Measurements from ENCODE around the gene ZC3H4.
"Not testable (repeated sequence)": the region's sequence is repeated elsewhere in the genome, so short reads cannot be mapped to it uniquely, and the experiment has no call there.

ZC3H4 gene

DNA sequence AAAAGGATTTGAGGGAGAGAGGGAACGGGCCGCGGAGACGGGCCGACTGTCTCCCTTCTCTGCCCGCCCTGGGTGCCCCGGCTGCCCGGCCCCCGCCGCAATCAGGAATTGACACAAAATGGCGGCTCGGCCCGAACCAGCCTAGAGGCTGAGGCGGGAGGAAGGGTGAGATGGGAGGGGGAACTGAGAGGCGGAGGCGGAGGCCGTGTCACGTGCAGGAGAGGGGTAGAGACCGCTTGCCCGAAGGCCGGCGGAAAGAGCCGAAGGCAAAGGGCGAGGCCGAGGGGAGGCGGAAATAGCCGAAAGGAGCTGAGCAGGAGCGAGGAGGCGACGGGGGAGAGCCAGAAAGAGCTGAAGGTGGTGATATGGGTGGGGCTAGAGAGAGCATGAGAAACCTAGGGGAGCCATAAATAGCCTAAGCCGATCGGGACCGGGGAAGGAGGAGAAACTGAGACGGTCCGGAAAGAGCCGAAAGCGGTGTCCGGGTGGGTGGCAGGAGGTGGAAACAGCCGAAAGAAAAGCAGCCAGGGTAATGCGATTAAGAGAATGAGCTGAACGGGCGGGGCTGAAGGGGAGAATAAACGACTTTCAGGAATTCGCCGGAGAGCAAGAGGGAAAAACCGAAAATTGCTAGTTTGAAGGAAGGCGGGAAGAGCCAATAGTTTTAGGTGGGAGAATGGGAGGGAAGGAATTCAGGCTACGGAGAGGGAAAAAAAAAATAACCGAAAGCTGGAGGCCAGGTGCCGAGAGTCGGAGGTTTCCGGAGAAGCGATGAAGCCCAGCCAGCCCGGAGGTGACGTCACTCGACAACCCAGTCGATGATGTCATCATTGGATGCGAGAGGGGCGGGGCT lies at the start of gene ZC3H4:
TSS of gene ZC3H4 (minus strand) at position 780 of the 853 bp plus-strand sequence. CDS start 1,192 bp downstream, outside the sequence.
- peak; percentile 92 for ATAC-seq
- DNase-seq = peak; percentile 99

DNA sequence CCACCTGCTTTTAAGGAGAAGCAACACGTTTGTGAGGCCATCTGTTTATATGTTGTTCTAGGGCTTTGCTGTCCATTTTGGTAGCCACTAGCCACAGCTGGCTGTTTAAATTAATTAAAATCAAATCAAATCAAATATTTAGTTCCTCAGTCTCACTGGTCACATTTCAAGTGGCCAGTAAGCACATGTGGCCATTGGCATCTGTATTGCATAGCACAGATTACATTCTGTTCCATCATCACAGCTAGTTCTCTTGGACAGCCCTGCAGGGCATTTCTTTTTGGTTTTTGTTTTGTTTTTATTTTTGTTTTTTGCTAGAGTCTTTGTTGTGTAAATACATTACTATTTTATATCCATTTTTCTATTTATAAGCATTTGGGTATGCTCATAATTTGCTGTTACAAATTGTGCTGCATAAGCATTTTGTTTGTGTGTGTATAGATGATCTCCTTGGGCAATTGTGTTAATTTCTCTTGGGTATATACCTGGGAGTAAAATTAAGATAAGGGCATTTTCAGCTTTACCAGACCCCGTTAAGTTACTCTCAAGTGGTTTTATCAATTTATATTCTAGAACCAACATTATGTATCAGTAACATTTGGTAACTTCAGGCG lies 48.4 kb upstream of the ZC3H4 start:
- ATAC-seq (no peak), DNase-seq (no peak)

DNA sequence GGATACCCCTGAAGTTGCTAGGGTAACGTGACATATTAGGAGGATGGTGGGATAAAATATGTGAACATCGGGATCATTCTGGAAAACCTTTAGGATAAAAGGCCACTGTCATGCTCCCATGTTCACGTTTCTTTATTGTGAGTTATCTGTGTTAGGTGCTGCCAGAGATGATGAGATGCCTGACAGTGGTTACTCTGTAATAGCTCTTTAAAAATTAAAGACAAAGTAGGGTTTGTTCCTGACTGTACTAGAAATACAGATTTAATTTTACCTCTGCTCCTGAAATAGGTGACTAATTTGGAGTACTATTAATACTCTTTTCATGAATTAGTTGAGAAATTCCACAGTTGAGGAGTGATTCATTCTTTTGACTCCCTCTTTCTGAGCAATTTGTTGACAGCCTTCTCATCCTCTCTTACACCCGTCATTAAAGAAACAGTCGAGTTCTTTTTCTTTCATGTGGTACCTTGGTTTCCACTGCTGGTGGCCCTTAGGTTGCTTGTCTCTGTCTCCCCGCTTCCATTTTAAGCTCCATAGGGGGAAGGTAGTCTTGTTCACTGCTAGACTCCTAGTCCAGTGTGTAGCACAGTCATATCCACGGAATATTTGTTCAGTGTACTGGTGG lies 45.4 kb upstream of the ZC3H4 start:
- ATAC-seq = peak; percentile 91

DNA sequence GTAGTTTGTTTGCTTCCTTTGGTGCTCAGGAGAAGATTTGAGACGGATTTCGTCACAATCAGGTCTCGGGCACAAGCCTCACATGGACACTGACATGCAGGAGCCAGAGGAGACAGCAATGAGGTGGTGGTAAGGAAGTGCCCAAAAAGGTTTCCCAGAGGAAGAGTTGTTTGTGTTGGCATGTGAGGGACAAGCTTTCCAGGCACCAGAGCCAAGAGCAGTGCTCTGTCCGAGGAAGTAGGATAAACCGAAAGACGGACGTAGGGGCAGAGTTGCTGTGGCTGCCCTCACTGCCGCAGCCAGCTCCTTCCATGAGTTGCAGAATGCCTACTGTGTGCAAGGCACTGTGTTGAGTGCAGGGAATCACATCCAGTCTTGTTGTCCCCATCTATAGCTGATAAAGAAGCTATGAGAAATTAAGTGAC lies 44.8 kb upstream of the ZC3H4 start:
- no peak for DNase-seq
- no peak for ATAC-seq

More for the DNA sequence above, 45.4 kb upstream of the ZC3H4 start:
- DNase-seq = no peak

DNA sequence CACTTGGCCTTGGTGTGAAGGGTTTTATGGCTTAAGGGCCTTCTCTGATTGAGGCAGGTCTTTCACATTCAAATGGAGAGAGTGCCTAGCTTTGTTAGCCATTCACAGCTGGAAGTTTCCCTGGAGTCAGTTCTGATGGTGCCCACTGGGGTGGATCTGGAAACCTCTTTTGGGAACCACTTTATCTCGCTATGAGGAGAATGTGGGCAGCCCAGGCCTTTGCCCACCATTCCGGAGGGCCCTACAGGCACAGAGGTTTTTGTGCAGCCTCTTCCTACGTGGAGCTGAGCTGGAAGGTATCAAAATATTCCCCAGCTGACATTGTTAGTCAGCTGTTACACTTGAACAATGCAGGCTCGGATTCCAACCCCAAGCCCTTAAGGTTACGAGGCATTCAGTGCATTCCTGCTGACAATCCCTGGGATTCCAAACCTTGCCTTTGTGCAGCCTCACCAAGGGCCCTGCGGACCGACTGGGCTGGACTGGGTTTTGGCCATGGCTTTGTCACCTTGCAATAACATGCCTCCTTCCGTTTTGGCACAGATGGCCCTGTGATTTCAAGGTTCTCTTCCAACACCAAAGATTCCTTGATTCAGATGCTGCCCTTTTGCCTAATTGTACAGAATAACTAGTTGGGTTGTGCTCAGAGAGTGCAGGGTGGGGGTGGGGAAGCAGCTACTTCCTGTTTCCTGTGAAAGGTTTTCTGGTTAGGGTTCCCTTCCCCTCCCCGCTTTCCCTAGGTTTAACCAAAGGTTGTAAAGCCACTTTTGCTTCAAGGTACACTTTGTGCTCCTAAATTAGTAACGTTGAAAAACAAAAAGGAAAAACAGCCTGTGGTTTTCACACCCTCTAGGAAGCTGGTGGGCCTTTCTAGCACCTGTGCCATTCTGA lies 44.1 kb upstream of the ZC3H4 start:
- ATAC-seq (no peak), DNase-seq (peak; percentile 36)

DNA sequence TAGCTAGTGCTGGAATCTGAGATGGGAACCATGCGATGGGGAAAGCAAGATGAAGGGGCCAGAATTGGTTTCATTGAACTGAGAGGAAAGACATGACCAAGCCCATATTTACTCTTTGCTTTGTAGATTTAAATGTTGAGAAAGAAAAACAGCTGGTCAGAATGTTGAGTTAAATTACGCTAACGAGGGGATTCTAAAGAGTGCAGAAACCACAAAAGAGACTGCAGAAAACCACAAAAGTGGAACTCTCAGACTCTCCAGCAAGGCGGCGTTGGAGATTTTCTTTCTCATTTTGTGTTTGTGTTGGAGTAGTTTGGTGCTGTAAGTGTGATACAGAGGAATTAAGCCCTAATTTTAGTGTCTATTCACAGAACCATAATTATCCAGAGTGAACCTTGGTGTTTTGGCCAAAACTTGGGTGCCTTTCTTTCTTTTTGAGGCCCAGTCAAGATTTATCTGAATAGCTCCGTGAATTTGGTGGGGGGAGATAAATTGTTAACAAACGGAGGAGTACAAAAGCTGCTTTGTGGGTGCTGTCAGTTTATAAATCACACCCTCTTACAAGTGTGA lies 43.4 kb upstream of the ZC3H4 start:
- no peak for DNase-seq
- ATAC-seq = peak; percentile 41

DNA sequence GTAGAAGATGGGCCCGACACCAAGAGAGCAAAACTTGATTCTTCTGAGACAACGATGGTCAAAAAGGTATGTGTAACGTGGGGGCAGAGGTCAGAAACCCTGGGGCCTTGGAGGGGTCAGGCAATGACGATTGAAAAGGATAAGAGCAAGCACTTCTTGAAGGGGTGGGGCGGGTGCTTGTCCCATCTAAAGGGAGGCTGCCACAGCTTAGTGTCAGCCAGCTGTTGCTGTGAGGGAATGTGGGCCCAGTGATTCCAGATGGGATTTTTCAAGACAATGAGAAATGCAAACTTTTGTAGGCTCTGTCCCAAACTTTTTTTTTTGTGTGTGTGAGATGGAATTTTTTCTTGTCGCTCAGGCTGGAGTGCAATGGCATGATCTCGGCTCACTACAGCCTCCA lies 41.6 kb upstream of the ZC3H4 start:
- DNase-seq = no peak
- ATAC-seq = no peak

DNA sequence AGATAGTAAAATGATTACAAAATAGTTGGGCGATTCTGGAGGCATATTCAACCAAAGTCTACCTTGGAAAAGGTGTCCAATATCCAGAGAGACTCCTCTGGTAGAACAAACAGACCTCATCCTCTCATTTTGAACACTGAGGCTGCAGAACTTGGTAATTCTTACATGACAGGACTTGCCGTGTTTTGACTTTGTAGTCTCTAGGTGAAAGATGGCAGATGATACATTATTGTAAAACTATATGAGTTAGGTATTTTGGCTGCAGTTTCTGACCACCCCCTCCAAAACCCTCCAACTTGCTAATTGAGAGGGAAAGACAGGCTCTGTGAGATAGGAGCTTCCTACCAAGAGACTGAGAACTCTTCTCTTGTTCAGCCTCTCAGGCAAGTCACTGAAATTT lies 39.7 kb upstream of the ZC3H4 start:
- no peak for DNase-seq
- ATAC-seq = no peak

DNA sequence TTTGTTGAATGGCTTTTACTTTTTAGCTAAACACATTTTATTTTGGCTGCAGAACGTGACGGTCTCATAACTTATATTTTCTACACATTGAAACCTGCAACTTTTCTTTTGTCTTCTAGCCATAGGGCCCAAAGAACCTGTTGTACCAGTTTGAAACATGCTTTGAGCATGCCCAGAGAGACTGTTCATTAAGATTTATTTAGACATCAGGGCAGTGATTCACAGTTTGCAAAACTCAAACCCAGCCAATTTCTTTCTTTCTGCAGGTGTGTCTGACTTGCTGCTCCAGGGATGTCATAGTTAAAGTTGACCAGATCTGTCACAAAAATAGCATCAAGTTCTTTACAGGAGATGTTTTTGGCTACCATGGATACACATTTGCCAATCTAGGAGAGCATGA lies 39.1 kb upstream of the ZC3H4 start:
- DNase-seq = no peak

DNA sequence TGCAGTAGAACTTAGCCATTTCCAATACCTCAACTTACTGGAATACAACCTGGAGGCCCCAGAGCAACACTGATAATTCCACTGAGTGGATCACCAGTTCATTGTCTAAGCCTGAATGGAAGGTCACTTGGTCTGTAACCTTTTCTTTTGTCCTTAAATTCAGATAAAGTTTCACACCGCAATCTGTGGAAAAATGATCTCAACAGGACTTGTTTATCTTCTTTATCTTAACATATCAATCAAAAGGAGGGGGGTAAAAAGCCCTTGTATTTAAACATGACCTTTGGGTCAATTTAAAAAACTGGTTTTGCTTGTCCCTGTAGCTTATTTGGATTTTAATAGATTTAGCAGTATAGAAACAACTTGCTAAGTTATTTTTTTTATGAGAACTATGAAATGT lies 38.6 kb upstream of the ZC3H4 start:
- ATAC-seq (no peak), DNase-seq (no peak)

More for the DNA sequence above, 39.1 kb upstream of the ZC3H4 start:
- no peak for ATAC-seq

DNA sequence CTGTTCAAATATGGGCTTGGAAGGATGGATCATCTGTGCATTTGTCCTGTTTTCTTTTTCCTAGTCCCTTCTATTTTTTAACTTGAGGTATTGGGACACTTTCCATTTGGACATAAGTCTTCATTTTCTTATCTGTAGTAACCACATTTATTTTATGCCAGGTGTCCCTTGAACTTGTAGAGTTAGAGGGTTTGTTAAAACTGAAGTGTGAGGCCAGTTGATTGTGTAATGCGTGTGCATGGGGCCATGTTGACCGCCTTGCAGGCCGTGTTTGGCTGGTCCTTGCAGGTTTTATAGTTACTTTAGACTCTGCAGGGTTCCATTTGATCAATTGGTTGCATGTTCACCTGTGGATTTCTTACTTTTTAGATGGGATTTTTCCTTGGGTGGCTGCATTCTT lies 38.1 kb upstream of the ZC3H4 start:
- no peak for DNase-seq
- ATAC-seq = no peak

DNA sequence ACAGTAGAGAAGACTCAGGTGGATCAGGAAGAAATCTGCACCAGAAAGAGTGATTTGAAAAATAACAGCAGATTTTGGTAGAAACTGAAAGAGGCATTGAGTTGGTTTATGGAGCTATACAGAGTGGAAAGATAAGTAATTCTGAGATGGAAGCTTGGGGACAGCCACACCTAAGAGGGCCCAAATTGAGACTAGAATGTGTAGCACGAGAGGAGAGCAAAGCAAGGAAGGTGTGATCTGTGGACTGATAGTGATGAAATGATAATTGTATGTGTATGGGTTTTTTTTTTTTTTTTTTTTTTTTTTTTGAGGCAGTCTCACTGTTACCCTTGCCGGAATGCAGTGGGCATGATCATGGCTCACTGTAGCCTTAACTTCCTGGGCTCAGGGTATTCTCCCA lies 33.3 kb upstream of the ZC3H4 start:
- DNase-seq = no peak
- ATAC-seq = peak; percentile 67

DNA sequence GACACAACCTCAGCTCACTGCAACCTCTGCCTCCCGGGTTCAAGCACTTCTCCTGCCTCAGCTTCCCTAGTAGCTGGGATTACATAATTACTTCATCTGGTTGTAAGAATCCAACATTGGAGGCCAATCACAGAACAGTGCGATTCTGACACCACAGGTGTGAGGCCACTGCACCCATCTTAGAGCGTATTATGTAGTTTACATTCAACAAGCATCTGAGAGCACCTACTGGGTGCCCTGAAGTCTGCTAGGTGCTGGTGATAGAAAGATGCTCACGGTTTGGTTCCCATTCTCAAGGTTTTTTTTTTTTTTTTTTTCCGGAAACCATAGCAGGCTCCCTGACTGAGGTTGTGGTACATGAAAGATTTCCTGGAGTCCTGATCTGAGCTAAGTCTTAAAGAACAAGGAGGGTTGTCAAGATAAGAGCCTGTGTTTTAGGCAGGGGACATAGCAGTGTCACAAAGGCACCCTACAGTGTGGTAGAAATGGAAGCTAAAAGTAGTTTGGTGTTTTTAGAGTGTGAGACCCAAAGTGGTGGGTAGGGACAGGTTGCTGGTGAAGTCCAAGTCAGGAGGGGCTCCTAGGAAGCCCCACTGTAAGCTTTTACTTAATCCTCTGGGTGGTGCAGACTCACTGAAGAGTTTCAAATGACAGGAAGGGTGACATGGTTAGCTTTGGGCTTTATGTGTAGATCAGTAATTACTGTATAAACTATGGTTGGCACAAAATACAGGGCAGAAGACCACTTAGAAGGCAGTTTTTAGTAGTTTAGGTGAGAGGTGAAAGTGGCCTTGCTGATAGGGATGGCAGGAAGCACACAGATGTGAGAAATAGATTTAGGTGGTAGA lies 32.3 kb upstream of the ZC3H4 start:
- DNase-seq = no peak
- no peak for ATAC-seq

DNA sequence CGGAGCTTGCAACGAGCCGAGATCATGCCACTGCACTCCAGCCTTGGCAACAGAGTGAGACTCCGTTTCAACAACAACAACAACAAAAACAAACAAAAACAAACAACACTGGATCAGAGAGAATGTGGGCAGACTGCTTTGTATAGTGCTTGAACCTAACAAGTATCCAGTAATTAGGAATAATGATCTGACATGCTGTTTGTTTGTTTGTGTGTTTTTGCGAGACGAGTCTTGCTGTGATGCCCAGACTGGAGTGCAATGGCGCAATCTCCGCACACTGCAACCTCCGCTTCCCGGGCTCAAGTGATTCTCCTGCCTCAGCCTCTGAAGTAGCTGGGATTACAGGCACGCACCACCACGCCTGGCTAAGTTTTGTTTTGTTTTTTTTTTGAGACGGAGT lies 31.1 kb upstream of the ZC3H4 start:
- no peak for ATAC-seq
- no peak for DNase-seq

DNA sequence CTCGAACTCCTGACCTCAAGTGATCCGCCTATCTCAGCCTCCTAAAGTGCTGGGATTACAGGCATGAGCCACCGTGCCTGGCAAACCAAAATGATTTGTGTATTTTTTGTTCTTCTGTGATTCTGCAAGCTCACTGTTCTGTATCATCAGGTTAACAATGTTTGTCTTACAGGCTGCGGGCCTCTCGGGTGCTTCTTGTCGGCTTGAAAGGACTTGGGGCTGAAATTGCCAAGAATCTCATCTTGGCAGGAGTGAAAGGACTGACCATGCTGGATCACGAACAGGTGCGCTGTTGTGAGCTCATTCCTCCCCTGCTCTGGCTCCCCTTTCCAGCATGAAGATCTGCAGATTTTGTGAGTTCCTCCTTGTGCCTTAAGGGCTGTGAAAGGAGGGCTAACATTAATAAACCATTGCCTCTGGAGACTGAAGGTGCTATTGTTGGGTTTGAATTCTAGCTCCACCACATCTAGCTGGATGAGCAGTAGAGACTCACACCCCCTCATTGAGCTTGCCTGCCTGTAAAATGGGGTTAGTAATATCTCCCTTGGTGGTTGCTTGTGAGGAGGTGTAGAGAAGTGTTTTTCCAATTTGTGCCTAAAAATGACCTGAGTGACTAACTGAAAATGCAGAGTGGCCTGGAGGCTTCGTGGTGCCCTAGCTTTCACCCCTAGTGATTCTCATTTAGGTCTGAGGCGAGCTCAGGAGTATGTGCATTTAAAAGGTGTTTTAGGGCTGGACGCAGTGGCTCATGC lies 29.9 kb upstream of the ZC3H4 start:
- no peak for DNase-seq
- peak; percentile 53 for ATAC-seq

DNA sequence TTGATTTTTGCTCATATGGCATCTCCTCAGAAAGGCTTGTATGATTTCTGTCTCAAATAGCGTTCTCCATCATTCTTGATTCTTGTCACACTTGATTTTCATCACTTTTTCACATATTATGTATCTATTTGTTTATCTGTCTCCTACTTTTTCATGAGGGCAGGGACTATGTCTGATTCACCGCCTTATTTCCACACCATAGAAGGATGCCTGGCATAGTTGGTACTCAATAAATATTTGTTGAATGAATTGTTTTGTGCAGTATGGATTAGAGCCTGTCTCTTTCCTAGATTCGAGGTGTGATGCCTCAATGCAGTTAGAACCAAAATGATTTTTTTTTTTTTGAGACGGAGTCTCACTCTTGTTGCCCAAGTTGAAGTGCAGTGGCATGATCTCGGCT lies 29.2 kb upstream of the ZC3H4 start:
- ATAC-seq = no peak

DNA sequence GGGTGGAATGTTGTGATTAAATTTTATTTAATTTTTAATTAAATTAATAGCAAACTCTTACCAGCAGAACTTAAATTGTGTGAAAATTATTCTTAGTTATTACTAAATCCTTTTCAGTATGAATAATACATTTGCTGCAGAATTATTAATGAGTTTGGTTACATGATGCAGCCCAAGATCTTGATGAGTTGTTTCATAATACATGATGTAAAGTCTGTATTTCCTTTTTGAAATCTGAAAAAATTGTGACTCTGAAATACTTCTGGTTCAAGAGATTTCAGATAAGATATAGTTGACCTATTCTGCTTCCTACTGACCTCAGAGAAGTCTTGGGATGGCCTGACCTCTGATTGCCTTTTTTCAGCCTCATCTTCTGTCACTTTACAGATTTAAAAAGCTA lies 28.1 kb upstream of the ZC3H4 start:
- DNase-seq (no peak), ATAC-seq (no peak)

More for the DNA sequence above, 29.2 kb upstream of the ZC3H4 start:
- DNase-seq = no peak

DNA sequence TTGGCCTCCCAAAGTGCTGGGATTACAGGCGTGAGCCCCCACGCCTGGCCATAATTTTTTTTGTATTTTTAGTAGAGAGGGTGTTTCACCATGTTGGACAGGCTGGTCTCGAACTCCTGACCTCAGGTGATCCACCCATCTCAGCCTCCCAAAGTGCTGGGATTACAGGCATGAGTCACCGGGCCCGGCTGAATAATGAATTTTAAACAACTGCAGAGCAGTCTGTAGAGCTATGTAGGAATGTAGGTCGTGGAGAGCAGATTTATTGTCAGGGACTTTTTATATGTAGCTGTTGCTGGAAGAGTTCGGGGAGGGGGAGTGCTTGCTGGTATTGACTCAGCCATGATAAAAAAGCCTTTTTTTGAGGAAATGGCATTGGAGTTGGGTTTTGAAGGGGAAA lies 27.7 kb upstream of the ZC3H4 start:
- ATAC-seq, DNase-seq: not testable (repeated sequence)

DNA sequence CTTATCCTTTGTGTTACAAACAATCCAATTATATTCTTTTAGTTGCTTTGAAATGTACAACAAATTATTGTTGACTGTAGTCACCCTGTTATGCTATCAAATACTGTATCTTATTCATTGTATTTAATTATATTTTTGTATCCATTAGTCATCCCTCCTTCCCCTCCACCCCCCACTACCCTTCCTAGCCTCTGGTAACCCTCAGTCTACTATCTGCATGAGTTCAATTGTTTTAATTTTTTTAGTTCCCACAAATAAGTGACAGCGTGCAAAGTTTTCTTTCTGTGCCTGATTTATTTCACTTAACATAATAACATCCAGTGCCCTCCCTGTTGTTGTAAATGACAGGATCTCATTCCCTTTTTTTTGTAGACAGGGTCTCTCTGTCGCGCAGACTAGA lies 21.6 kb upstream of the ZC3H4 start:
- ATAC-seq = no peak
- DNase-seq = no peak

DNA sequence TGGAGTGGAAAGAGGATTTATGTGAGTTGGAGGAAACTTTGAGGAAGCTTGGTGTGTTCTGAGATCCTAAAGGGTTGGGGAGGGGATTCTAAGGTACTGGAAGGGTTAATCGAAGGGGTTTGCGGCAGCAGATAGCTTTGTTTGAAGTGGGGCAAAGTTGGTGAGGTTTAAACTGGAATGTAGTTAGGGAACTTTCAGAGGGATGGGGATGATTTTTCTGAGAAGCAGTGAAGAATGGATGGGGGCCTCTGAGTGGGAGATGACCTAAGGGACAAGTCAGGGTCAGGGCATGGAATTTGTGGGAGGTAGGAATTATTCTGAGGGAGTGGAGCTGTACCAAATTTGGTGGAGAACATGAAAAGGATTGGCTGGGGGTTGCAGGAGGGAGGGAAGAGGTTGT lies 21.0 kb upstream of the ZC3H4 start:
- ATAC-seq (no peak), DNase-seq (no peak)

Measured in stimulated activated naive CD8-positive, alpha-beta T cell treated with anti-CD3 and anti-CD28 coated beads, Interleukin-15, Interleukin-2, amounts not matched to agents 100 U/mL and 50 U/mL, for 24 hours (primary cell).